Progenitor cell of endocrine pancreas (in vitro differentiated cells): ENCODE results near the gene PRSS53. TPM values are rescaled to one million over a fixed set of nuclear protein-coding genes. Genes with fewer than 3 reads are reported as not detected.
A peak's percentile ranks its signal among the peaks of the same experiment; 100 is the strongest.

Experiments used
- DNase-seq: peaks from one replicate; pipeline ENCODE4 v3.0.0; 2021; ENCODE audit warnings: low spot score; ENCODE audit not compliant: unreplicated experiment
- H3K27ac Mint-ChIP-seq: 2 replicates; pipeline ENCODE4 v1.8.0; 2021; ENCODE audit warnings: mild to moderate bottlenecking, moderate library complexity, mixed read lengths
- H3K27me3 Mint-ChIP-seq: 2 replicates; pipeline ENCODE4 v1.8.0; 2021; ENCODE audit warnings: mixed read lengths
- H3K36me3 Mint-ChIP-seq: 2 replicates; pipeline ENCODE4 v1.8.0; 2022; ENCODE audit warnings: mixed read lengths; ENCODE audit not compliant: insufficient read depth
- H3K4me1 Mint-ChIP-seq: 2 replicates; pipeline ENCODE4 v1.8.0; 2021; ENCODE audit warnings: low read depth, mixed read lengths
- H3K4me3 Mint-ChIP-seq: 2 replicates; pipeline ENCODE4 v1.8.0; 2021; ENCODE audit warnings: low read depth, mild to moderate bottlenecking, moderate library complexity, mixed read lengths
- H3K9me3 Mint-ChIP-seq: 2 replicates; pipeline ENCODE4 v1.8.0; 2021; ENCODE audit warnings: low read depth, mixed read lengths
- CTCF ChIP-seq: fragments of 200-600 bp; sonication (generic); IDR thresholded peaks from one replicate; pipeline ENCODE4 v1.5.0; 2021; ENCODE audit warnings: antibody characterized with exemption, mild to moderate bottlenecking; ENCODE audit not compliant: unreplicated experiment
- total RNA-seq: library from RNA; stranded (reverse); gene quantifications from 2 replicates; pipeline ENCODE4 v1.2.1, GENCODE V29; 2021

The PRSS53 gene
- total RNA-seq, 1 donor from 2014 or later: 2.3 TPM

DNA sequence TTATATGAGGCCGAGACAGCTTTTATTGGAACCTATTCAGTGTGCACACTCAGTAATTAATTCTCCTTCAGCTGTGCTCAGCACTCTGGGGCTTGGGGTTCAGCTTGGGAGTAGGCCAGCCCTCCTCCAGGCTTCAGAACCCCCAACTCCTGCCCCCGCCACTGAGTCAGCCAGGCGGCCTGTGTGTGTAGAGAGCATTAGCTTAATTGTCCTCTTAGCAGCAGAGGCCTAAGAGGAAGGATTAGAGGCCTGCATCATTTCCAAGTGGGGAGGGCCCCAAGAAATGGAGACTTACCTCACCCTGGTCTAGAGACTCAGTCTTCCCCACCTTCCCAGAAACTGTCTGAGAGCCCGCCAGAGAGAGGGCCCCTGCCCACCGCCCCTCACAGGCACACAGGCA lies 772 bp downstream of the PRSS53 start:
- no peaks in the 10 kb centered on the region for H3K36me3 Mint-ChIP-seq
- DNase-seq: no peak
- H3K9me3 Mint-ChIP-seq: no peaks in the 10 kb centered on the region
- no peak for TF ChIP-seq CTCF
- no peak overlapping the region for H3K4me3 Mint-ChIP-seq
- H3K4me1 Mint-ChIP-seq: no peaks in the 10 kb centered on the region
- no peaks in the 10 kb centered on the region for H3K27me3 Mint-ChIP-seq
- H3K27ac Mint-ChIP-seq: no peak overlapping the region

- H3K27me3 Mint-ChIP-seq: no peaks in the 10 kb centered on the region
- no peaks in the 10 kb centered on the region for H3K36me3 Mint-ChIP-seq
- H3K4me1 Mint-ChIP-seq: no peaks in the 10 kb centered on the region
- H3K4me3 Mint-ChIP-seq: no peak overlapping the region
- no peaks in the 10 kb centered on the region for H3K9me3 Mint-ChIP-seq
- no peak overlapping the region for H3K27ac Mint-ChIP-seq
- no peak for DNase-seq
- no peak for TF ChIP-seq CTCF
Observed at GRCh38 chr16:31087481-31087880, 1.3 kb downstream of the PRSS53 start.

DNA sequence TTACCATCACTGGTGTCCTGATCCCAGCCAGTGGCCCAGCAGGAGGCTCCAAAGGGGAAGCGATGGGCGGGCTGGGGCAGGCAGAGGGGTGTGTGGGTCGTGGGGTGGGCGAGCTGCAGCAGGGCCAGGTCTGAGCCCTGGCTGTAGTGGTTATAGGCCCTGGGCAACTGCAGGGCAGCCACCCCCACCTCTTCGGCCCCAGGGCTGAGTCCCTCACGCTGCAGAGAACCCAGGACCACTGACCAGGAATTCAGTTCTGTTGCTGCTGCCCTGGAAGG lies 2.2 kb downstream of the PRSS53 start:
- no peak overlapping the region for H3K4me3 Mint-ChIP-seq

GRCh38 chr16:31085873-31086628 lies 2.7 kb downstream of the PRSS53 start:
- Mint-ChIP-seq H3K36me3 (no peaks in the 10 kb centered on the region), H3K4me3 (no peak overlapping the region), H3K27me3 (no peaks in the 10 kb centered on the region), H3K9me3 (no peaks in the 10 kb centered on the region), H3K4me1 (no peaks in the 10 kb centered on the region), H3K27ac (peak overlapping the region; percentile 33)
- no peak for DNase-seq
- no peak for TF ChIP-seq CTCF

More for the DNA sequence above, 2.2 kb downstream of the PRSS53 start:
- DNase-seq: no peak
- no peaks in the 10 kb centered on the region for H3K4me1 Mint-ChIP-seq
- H3K36me3 Mint-ChIP-seq: no peaks in the 10 kb centered on the region
- no peaks in the 10 kb centered on the region for H3K9me3 Mint-ChIP-seq
- no peak overlapping the region for H3K27ac Mint-ChIP-seq
- no peak for TF ChIP-seq CTCF
- no peaks in the 10 kb centered on the region for H3K27me3 Mint-ChIP-seq

DNA sequence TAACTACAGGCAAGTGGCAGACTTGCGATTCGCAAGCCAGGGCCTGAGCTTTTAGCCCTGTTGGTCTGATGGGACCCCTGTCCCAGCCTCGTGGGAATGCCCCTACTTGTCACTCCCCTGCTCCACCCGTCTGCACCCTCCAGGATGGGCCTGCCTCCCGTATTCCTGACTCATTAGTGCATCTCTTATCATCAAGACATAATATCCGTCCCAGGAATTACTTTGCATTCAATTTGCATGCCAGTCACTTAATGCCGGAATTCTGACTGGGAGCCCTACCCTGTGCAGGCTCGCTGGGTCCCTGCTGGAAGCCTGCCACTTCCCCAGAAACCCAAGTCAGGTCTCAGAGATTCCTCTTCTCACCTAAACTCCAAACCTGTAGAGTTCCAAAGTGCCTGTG lies 3.3 kb downstream of the PRSS53 start:
- no peak overlapping the region for H3K4me3 Mint-ChIP-seq
- H3K4me1 Mint-ChIP-seq: no peaks in the 10 kb centered on the region
- H3K9me3 Mint-ChIP-seq: no peaks in the 10 kb centered on the region
- no peak overlapping the region for H3K27ac Mint-ChIP-seq
- no peaks in the 10 kb centered on the region for H3K36me3 Mint-ChIP-seq
- no peaks in the 10 kb centered on the region for H3K27me3 Mint-ChIP-seq
- no peak for DNase-seq
- no peak for TF ChIP-seq CTCF
